K562 (cell line): ENCODE results near the gene QSOX2. TPM values are rescaled to one million over a fixed set of nuclear protein-coding genes. Genes with fewer than 3 reads are reported as not detected.
A peak's percentile ranks its signal among the peaks of the same experiment; 100 is the strongest.

ENCODE experiments used
- ATAC-seq: fragments of 200-7000 bp; cut with Tn5 transposase; 3 replicates; pipeline ENCODE4 v1.9.1; 2020; ENCODE audit warnings: moderate library complexity
- BruUV-seq: library from RNA; stranded (reverse); fragments of 400-500 nt; replicated peaks from 2 replicates; lab custom pipeline; 2021; lab: Mats Ljungman, UMichigan
- CTCF ChIA-PET: fragments of 300-600 bp; formaldehyde crosslinking; extraction: SDS; loops from one replicate; lab custom pipeline; 2021; ENCODE audit warnings: low intra/inter-chr PET ratio; lab: Yijun Ruan, JAX
- POLR2A ChIA-PET: fragments of 300-600, 350-650 bp; sonication (Branson Sonifier 250); formaldehyde crosslinking; extraction: SDS; loops from one replicate; lab custom pipeline; 2021; ENCODE audit warnings: antibody characterized with exemption, inconsistent platforms; lab: Yijun Ruan, JAX
- DNase-seq, 4 experiments: peaks; one replicate each; pipeline versions ENCODE4 v3.0.0 to v3.0.0-alpha.2; 2011 to 2018; ENCODE audit warnings: low spot score in 3 of 4, mixed read lengths in 3 of 4; ENCODE audit errors: extremely low read depth in 1 of 4
- FAIRE-seq: peaks from 2 replicates; lab custom pipeline; 2011; peaks lifted over from hg19 to GRCh38; lab: Jason Lieb, UNC
- H2AFZ ChIP-seq: 2 replicates; pipeline ENCODE4 v1.6.0; 2011; ENCODE audit warnings: low read depth, low read length, control low read depth, inconsistent platforms
- H3K27ac ChIP-seq: fragments of 200-600 bp; 3 replicates; pipeline ENCODE4 v1.8.0; 2011; ENCODE audit warnings: low read depth, mild to moderate bottlenecking, control low read depth, inconsistent platforms, low read length, moderate library complexity, mixed read lengths; ENCODE audit errors: extremely low read depth
- H3K27me3 ChIP-seq, 2 experiments: fragments of 300-600 bp in 1 of 2; 2 replicates in 1 of 2; 3 replicates in 1 of 2; pipeline versions ENCODE4 v1.6.0 to v1.8.0; 2011; ENCODE audit warnings: inconsistent platforms in 2 of 2, low read length in 2 of 2, mild to moderate bottlenecking in 1 of 2, mixed read lengths in 1 of 2, moderate library complexity in 1 of 2; ENCODE audit not compliant: control insufficient read depth in 2 of 2, insufficient read depth in 2 of 2
- H3K36me3 ChIP-seq: fragments of 300-600 bp; 3 replicates; pipeline ENCODE4 v1.8.0; 2011; ENCODE audit warnings: mild to moderate bottlenecking, low read length, inconsistent platforms; ENCODE audit not compliant: control insufficient read depth, insufficient read depth
- H3K4me1 ChIP-seq, 2 experiments: fragments of 200-600 bp in 1 of 2; replicated peaks in 1 of 2; 2 replicates in 1 of 2; 3 replicates in 1 of 2; pipeline versions ENCODE4 v1.5.1 to v1.8.0; 2011; ENCODE audit warnings: inconsistent platforms in 2 of 2, low read length in 2 of 2, mild to moderate bottlenecking in 1 of 2, mixed read lengths in 1 of 2, moderate library complexity in 1 of 2; ENCODE audit not compliant: control insufficient read depth in 2 of 2, insufficient read depth in 2 of 2
- H3K4me2 ChIP-seq: 2 replicates; pipeline ENCODE4 v1.6.1; 2011; ENCODE audit warnings: low read length, control low read depth, inconsistent platforms, mixed read lengths; ENCODE audit not compliant: insufficient read depth
- H3K4me3 ChIP-seq: fragments of 200-600 bp; sonication (generic), shearing (Covaris generic); 2 replicates; pipeline ENCODE4 v1.5.1; 2016; ENCODE audit warnings: control low read depth, inconsistent platforms
- H3K79me2 ChIP-seq: fragments of 200-600 bp; 3 replicates; pipeline ENCODE4 v1.8.0; 2011; ENCODE audit warnings: low read length, inconsistent platforms; ENCODE audit not compliant: control insufficient read depth, insufficient read depth
- H3K9ac ChIP-seq, 2 experiments: 2 replicates each; pipeline versions ENCODE4 v1.6.0 to v1.6.1; 2011; ENCODE audit warnings: low read depth in 2 of 2, low read length in 2 of 2, control low read depth in 1 of 2, inconsistent platforms in 1 of 2, mild to moderate bottlenecking in 1 of 2, mixed read lengths in 1 of 2; ENCODE audit not compliant: insufficient read depth in 1 of 2
- H3K9me1 ChIP-seq: one replicate; pipeline ENCODE4 v1.6.0; 2011; ENCODE audit warnings: inconsistent platforms, mild to moderate bottlenecking, low read length, moderate library complexity; ENCODE audit not compliant: control insufficient read depth, insufficient read depth
- H3K9me3 ChIP-seq: replicated peaks from 2 replicates; pipeline ENCODE4 v1.5.1; 2011; ENCODE audit warnings: low read depth, low read length, inconsistent platforms; ENCODE audit not compliant: control insufficient read depth, insufficient read depth
- H4K20me1 ChIP-seq: replicated peaks from 2 replicates; pipeline ENCODE4 v1.6.1; 2011; ENCODE audit warnings: low read length, inconsistent platforms, mixed read lengths; ENCODE audit not compliant: control insufficient read depth, insufficient read depth
- DMBX1 ChIP-seq: fragments of 250-450 bp; sonication (Bioruptor Pico); IDR thresholded peaks from 2 replicates; pipeline ENCODE4 v1.8.0; 2022; ENCODE audit warnings: inconsistent platforms, mild to moderate bottlenecking, moderate library complexity, borderline replicate concordance
- ELK1 ChIP-seq: sonication (generic); formaldehyde crosslinking; IDR thresholded peaks from 2 replicates; pipeline ENCODE4 v1.8.1; 2022; ENCODE audit warnings: missing genetic modification reagents
- GATAD2B ChIP-seq: fragments of 450-650 bp; IDR thresholded peaks from 2 replicates; pipeline ENCODE4 v1.6.1; 2017; ENCODE audit warnings: mild to moderate bottlenecking, borderline replicate concordance
- JUND ChIP-seq, 2 experiments: IDR thresholded peaks; 2 replicates in 1 of 2; 3 replicates in 1 of 2; pipeline ENCODE4 v1.6.1; 2011; ENCODE audit warnings: borderline replicate concordance in 2 of 2, low read depth in 2 of 2, low read length in 2 of 2, improper control_type of control experiment in 1 of 2, missing biosample characterization in 1 of 2, missing genetic modification characterization in 1 of 2, missing genetic modification reagents in 1 of 2
- MEF2A ChIP-seq: IDR thresholded peaks from 2 replicates; pipeline ENCODE4 v1.6.1; 2011; ENCODE audit warnings: low read depth, mild to moderate bottlenecking, low read length, moderate library complexity; ENCODE audit not compliant: control insufficient read depth
- NBN ChIP-seq: fragments of 450-650 bp; IDR thresholded peaks from 2 replicates; pipeline ENCODE4 v1.6.1; 2016; ENCODE audit warnings: low read depth, mild to moderate bottlenecking
- NR2C2 ChIP-seq, 2 experiments: fragments of 200-800 bp in 1 of 2; sonication (Bioruptor generic) in 1 of 2; sonication (generic) in 1 of 2; formaldehyde crosslinking in 1 of 2; IDR thresholded peaks; 2 replicates each; pipeline versions ENCODE4 v1.6.1 to v1.8.0; 2016 to 2022; ENCODE audit warnings: mild to moderate bottlenecking in 1 of 2, missing compliant biosample characterization in 1 of 2, missing genetic modification characterization in 1 of 2, missing genetic modification reagents in 1 of 2
- PHB ChIP-seq: fragments of 250-450 bp; sonication (Bioruptor Pico); IDR thresholded peaks from 2 replicates; pipeline ENCODE4 v1.5.0; 2021
- ZMIZ1 ChIP-seq, 2 experiments: fragments of 150-350 bp in 1 of 2; IDR thresholded peaks; 2 replicates each; pipeline ENCODE4 v1.6.1; 2012 to 2016; ENCODE audit warnings: low read depth in 2 of 2, low read length in 2 of 2, mild to moderate bottlenecking in 1 of 2, moderate library complexity in 1 of 2
- ZNF589 ChIP-seq: fragments of 200-800 bp; sonication (Bioruptor generic); IDR thresholded peaks from 2 replicates; pipeline ENCODE4 v1.6.1; 2016; ENCODE audit warnings: low read depth, missing genetic modification characterization, missing compliant biosample characterization
- WGBS: fragments of 100-300 bp; shearing (Covaris generic); methylation state at CpG from one replicate; pipeline ENCODE4 v1.1.6; 2016; ENCODE audit warnings: low coverage, mixed read lengths; ENCODE audit not compliant: insufficient coverage; ENCODE audit errors: missing lambda C conversion rate; 5-methylcytosine and 5-hydroxymethylcytosine counted together
- in situ Hi-C: fragments of 300-500 bp; cut with MboI; formaldehyde crosslinking; loops from 4 replicates; pipeline ENCODE4 v1.15.0; 2018; ENCODE audit warnings: inconsistent platforms, mixed read lengths
- intact Hi-C: fragments of 100-400 bp; cut with micrococcal nuclease; formaldehyde crosslinking; loops from 2 replicates; pipeline ENCODE4 v1.14.2; 2022
- polyA plus RNA-seq, 8 experiments: library from polyadenylated mRNA; depleted of rRNA in 4 of 8; stranded (reverse) in 5 of 8; unstranded in 3 of 8; fragments of >200 nt; fragmentation: Nextera tagmentation in 2 of 8; fragmentation: Illumina TruSeq in 1 of 8; extraction: Ambion mirVana in 2 of 8; extraction: Trizol in 1 of 8; gene quantifications; 2 replicates each; pipeline versions ENCODE4 v1.2.1 to v1.2.3, GENCODE V29; 2011 to 2014; ENCODE audit warnings: inconsistent platforms in 1 of 8, missing spikeins in 1 of 8
- total RNA-seq, 7 experiments: library from RNA; depleted of rRNA in 6 of 7; stranded (reverse); fragments of >200 nt in 6 of 7; fragmentation: Illumina TruSeq in 2 of 7; extraction: Trizol in 2 of 7; gene quantifications; 2 replicates each; pipeline versions ENCODE4 v1.2.1 to v1.2.3, GENCODE V29; 2011 to 2021; ENCODE audit warnings: low replicate concordance in 1 of 7
- TF ChIP-seq, protein P1 (sequence below): fragments of 450-650 bp; IDR thresholded peaks from 2 replicates; pipeline ENCODE4 v1.6.1; 2016; ENCODE audit warnings: missing biosample characterization, missing genetic modification characterization

QSOX2 gene
- total and polyA plus RNA-seq, 9 of the 15 experiments (the other 6 are each of a cell fraction or from before 2014, with no cell fraction given) = 0.51 to 23.7 (median 12.7) TPM

GRCh38 chr9:136190656-136191055, 55.0 kb downstream of the QSOX2 start:
- FAIRE-seq (no peak), ATAC-seq (no peak), DNase-seq (no peak)
- Histone ChIP-seq H3K9me1 (no peaks in the 10 kb centered on the region), H3K9me3 (no peaks in the 10 kb centered on the region), H3K4me3 (no peak overlapping the region), H3K27ac (no peak overlapping the region), H3K9ac (no peak overlapping the region; a peak in 1 of 4 replicates), H3K36me3 (no peaks in the 10 kb centered on the region), H4K20me1 (no peaks in the 10 kb centered on the region; the same call in 1 of the 2 replicates), H3K79me2 (no peaks in the 10 kb centered on the region), H2AFZ (no peak overlapping the region), H3K4me1 (peaks cover 28 to 59% of the 10 kb centered on the region in 2 experiments), H3K4me2 (no peak overlapping the region), H3K27me3 (peaks cover 4 to 29% of the 10 kb centered on the region in 2 experiments; a peak in 4 of 5 replicates)
- BruUV-seq = no TSS peak
- WGBS = 80% methylated on average over 10 of the region's 11 CpGs
- intact Hi-C loops (no loop called here), in situ Hi-C loops (no loop called here)
- ChIA-PET POLR2A (no interaction called here), CTCF (no interaction called here)
- no peak for TF ChIP-seq NR2C2 (CRISPR knock-in tag; IDR thresholded peaks at IDR 0.05)
- TF ChIP-seq NR2C2 (tag; IDR thresholded peaks at IDR 0.05) = peak; percentile 18
- TF ChIP-seq ZNF589 (CRISPR knock-in tag) = 0 out of 2 replicates have a peak, but pooled peaks have one; percentile 32
- no peak for TF ChIP-seq PHB
- no peak for TF ChIP-seq NBN
- TF ChIP-seq JUND (IDR thresholded peaks at IDR 0.05; ENCODE audit: borderline replicate concordance, low read depth, low read length) = no peak
- 0 out of 3 replicates have a peak, but pooled peaks have one; percentile 4 for TF ChIP-seq JUND (tag; IDR thresholded peaks at IDR 0.05; ENCODE audit: borderline replicate concordance, low read depth, low read length)
- no peak for TF ChIP-seq MEF2A
- TF ChIP-seq ELK1 (CRISPR knock-in tag) = no peak
- TF ChIP-seq, protein P1, sequence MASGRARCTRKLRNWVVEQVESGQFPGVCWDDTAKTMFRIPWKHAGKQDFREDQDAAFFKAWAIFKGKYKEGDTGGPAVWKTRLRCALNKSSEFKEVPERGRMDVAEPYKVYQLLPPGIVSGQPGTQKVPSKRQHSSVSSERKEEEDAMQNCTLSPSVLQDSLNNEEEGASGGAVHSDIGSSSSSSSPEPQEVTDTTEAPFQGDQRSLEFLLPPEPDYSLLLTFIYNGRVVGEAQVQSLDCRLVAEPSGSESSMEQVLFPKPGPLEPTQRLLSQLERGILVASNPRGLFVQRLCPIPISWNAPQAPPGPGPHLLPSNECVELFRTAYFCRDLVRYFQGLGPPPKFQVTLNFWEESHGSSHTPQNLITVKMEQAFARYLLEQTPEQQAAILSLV (tag) = no peak
- TF ChIP-seq GATAD2B = no peak
- no peak for TF ChIP-seq DMBX1 (CRISPR knock-in tag)
- no peak for TF ChIP-seq ZMIZ1 (IDR thresholded peaks at IDR 0.05; ENCODE audit: low read depth in 2 of 2, low read length in 2 of 2)
